SH-SY5Y (cell line): ENCODE data around the gene NOXRED1.

ENCODE experiments used
- GATA2 ChIP-seq: IDR thresholded peaks from 2 replicates; pipeline ENCODE4 v1.6.1; 2011; ENCODE audit warnings: mild to moderate bottlenecking, low read depth, low read length
- GATA3 ChIP-seq: IDR thresholded peaks from 2 replicates; pipeline ENCODE4 v1.6.1; 2011; ENCODE audit warnings: low read depth, mild to moderate bottlenecking, low read length, moderate library complexity

Gene NOXRED1

DNA sequence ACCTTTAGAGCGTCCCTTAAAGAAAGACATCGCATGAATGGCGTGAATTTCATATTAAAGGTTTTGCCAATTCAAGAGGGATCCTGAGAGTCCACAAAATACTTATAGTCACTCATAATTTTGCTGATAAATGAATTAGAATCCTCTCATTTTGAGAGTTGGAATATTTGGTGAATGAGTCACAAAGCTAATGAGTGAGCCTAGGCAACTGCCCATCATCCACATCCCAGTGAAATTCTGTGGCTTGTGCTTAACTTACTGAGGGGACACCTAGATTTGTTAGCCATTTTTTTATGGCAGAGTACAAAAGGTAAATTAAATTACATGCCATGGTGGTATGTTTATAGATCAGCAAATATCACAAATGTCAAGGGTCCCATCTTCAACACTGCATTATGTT, 12.7 kb upstream of the NOXRED1 start:
- TF ChIP-seq GATA2, result no peak
- no peak for TF ChIP-seq GATA3

DNA sequence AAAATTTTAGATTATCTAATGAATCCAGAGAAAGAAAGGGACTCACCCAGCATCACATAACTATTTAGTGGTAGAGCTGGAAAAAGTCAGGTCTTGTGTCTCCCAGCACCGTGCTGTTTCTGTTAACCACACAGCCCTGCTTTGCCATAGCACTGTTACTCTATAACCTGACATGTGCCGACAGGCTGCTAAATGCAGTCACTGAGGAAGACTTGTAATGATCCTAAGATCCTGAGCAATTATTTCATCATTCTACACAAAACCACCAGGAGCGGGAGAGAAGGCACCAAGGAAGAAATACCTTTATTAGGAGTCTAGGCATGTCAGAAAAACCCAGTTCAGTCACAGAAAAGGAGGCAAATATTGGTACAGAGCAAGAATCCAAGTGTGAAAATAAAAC, 3.1 kb upstream of the NOXRED1 start:
- TF ChIP-seq GATA2 (no peak), GATA3 (no peak)

DNA sequence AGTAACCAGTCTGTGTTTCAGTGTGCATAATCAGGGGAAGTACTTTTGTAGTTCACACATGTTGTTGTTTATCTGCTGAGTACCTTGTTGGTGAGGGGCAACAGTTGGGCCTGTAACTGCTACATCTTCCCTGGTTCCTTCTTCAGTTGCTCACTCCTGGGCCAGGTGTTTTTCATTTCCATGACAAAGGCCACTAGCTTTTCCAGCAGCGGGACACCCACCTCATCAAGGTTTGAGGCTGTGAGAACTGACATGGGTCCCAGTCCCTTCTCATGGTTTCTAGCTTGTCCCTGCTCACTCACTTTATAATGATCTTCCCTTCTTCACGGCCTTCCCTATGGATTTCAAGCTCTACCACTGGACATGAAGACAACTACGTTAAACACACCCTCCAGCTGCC, 1.5 kb upstream of the NOXRED1 start:
- TF ChIP-seq GATA3 (no peak), GATA2 (no peak)

DNA sequence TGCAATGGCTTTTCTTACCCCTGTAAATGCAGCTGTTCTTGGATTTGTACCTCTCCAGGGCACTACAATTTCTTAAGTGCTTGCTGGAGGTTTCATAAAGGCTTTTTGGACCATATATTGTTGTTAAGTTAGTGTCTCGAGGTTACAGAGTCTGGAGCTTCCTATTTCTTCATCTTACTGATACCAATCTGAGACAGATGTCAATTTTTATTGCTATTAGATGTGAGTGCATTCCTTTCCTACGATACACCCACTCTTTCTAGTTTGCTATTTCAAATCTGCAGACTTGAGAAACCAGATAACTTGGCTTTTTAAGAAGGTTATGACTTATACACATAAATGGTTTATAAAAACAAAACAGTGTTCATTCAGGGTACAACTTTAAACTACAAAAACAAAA, 2.1 kb downstream of the NOXRED1 start:
- TF ChIP-seq GATA2, result no peak
- no peak for TF ChIP-seq GATA3

DNA sequence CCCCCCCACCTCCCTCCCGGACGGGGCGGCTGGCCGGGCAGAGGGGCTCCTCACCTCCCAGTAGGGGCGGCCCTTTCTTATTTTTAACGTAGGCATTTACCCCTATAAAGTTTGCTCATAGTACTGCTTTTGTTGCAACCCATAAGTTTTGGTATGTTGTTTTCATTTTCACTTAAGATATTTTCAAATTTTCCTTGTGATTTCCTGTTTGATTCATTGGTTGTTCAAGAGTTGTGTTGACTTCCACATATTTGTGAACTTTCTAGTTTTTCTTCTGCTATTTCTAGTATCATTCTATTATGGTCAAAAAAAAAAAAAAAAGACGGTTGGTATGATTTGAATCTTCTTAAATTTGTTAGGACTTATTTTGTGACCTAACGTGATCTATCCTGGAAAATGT, 6.5 kb downstream of the NOXRED1 start:
- no peak for TF ChIP-seq GATA3
- TF ChIP-seq GATA2, result no peak

DNA sequence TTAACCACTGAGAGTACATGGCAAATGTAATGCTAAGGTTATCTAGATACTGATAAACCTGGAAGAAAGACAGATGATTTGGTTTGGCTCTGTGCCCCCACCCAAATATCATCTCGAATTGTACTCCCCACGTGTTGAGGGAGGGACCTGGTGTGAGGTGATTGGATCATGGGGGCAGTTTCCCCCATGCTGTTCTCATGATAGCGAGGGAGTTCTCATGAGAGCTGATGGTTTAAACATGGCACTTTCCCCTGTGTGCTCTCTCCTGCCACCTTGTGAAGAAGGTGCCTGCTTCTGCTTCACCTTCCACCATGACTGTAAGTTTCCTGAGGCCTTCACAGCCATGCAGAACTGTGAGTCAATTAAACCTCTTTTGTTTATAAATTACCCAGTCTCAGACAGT, 14.2 kb downstream of the NOXRED1 start:
- TF ChIP-seq GATA2 (no peak), GATA3 (no peak)

DNA sequence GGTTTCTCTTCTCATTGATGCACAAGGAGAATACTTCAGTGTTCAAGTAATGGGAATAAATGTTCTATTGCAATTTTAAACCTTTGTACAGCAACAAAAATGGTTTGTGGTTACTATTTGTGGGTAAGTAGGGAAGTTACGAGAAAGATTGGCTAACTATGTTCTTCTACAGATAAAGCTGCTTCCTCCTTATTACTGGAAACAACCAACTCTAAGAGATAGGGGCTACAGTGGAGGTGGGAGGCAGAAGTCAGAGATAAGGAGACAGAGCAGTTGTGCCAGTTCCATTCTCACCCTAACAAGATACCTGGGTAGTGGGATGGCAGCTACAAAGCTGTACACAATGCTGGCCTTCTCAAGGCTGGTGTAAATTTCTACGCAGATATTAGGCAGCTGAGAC, 16.2 kb downstream of the NOXRED1 start:
- TF ChIP-seq GATA2 (no peak), GATA3 (no peak)

DNA sequence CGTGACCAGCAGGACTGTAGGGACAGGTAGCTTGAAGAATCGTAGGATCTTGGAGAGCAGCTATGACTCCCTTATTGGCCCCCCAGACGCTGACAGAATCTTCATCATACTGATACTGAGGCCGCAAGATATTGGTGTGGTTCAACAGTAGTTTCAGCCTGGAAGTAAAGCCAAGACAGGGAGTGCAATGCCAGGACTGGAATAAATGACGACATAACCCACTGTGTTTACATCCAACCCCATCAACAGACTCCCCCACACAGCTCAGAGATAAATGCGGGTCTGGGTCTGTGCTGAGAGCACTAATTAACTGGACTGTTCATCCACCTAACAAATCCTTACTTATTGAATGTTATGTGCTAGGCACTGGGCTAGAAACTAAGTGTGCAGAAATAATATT, 16.6 kb downstream of the NOXRED1 start:
- no peak for TF ChIP-seq GATA2
- TF ChIP-seq GATA3, result no peak

DNA sequence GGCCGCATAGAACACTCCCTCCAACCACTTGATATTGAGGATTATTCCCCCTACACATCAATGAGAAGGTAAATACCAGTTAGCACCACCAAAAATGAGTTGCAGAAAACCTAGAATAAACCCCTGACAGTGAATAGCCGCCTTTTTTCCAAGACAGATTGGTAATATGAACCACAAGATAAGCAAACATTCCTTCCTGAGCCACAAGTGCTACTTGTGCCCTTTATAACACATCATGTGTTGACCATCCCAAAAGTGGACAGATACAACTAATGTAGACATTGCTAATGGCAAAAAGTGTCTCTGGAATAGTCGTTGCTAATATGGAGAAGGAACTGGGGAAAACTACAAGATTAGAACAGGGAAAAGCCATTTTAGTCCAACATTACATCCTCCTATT, 17.2 kb downstream of the NOXRED1 start:
- no peak for TF ChIP-seq GATA2
- no peak for TF ChIP-seq GATA3

DNA sequence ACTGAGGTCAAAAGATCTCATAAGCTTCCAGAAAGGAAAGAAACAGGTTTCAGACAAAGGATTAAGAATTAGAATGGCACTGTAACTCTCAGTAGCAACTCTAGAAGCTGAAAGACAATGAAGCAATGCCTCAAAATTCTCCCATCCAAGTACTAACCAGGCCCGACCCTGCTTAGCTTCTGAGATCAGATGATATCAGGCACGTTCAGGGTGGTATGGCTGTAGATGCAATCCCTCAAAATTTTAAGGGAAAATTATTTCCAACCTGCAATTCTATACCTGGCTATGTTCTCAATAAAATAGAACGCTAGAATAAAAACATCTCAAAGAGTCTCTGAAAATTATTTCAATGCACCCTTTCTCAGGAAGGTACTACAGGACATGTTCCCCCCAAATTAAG, 19.6 kb downstream of the NOXRED1 start:
- TF ChIP-seq GATA2 (no peak), GATA3 (no peak)

DNA sequence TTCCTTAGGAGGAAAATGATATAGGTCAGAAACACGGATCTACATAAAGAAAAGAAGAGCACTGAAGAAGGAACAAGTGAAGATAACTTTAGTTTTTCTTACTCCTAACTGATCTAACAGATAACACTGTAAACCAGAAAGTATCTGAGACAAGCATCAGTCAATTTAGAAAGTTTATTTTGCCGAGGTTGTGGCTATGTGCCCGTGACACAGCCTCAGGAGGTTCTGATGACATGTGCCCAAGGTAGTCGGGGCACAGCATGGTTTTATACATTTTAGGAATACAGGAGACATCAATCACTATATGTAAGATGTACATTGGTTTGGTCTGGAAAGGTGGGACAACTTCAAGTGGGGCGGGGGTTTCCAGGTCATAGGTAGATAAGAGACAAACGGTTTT, 23.1 kb downstream of the NOXRED1 start:
- TF ChIP-seq GATA2 (no peak), GATA3 (no peak)

DNA sequence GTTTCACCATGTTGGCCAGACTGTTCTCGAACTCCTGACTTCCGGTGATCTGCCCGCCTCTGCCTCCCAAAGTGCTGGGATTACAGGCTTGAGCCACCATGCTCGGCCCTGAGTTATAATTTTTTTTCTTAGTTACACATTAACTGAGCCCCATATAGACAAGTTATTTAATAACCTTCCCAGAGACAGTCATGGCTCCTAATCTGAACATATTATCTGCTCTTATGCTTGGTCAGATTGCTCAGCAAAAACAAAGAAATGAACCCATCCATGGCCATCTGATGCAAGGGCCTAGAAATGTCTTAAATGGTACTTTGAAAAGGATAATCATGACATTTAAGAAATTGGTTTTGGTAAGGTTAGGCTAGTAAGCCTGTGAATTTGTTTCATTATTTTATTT, 33.1 kb downstream of the NOXRED1 start:
- no peak for TF ChIP-seq GATA2
- no peak for TF ChIP-seq GATA3

DNA sequence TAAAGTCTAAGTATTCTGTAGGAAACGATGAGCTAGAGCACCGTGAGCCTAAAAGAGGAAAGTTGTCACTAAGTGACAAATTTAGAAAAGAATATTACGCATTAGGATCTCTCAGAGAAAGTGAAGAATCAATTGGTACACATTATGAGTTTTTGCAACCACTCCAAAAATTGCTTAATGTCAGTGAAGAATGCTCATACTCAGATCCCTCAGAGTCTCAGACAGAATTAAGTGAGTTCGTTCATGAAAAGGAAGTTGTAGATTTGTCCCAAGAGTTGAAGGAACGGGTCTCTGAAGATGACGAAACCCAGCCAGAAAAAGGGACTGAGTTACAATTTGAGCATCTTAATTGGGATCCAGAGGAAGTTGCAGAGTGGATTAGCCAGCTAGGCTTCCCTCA, 44.6 kb downstream of the NOXRED1 start:
- TF ChIP-seq GATA3 (no peak), GATA2 (no peak)

DNA sequence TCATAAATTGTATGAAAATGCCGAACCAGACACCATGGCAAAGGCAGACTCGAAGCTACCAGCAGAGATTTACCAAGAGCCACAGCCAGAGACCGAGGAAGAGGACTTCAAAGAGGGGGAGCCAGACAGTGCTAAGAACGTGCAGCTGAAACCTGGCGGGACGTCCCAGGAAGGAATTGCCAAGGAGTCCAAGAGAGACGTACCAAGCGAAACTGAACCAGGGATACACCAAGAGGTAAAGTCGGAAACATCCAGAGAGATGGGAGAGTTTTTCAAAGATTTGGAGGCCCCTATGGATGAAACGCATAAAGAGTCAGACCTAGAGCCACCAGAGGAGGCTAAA, 45.9 kb downstream of the NOXRED1 start:
- TF ChIP-seq GATA3 (no peak), GATA2 (no peak)

DNA sequence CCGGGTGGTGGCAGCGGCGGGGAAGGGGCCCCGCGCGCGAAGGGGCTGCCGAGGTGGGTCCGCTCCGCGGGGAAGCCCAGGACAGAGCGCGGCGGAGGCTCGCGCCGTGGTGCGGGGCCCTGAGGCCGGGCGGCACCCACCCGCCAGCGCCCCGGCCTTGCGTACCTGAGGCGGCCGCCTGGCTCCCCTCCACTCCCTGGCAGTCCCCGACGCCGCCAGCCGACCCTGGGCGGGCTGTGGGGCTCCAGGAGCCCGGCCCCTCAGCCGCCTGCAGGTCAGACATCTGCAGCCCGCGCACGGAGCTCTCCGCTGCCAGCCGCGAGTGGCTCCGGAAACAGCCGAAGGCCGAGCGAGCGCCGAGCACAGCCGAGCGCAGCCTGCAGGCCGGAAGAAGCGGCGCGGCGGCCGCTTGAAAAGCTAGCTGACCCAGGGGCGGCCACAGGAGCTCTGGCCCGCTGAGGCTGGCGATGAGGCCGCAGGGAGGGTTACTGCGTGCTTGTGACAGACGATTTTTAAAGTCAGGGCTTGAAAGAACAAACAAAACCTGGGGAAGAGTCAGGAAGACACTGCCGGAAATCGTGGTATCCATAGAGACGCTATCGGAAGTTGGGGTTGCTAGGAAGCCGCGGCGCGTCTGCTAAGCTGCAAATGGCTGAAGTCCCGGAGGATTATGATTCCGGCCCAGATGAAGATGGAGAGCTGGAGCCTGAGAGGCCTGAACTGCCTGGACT, 46.4 kb downstream of the NOXRED1 start, which contains the start of the genes SAMD15 and TMED8:
Gene SAMD15, plus strand, starts transcription at position 609 of the 731 bp plus-strand sequence. Its CDS starts 40 bp downstream, at position 649.
Gene TMED8, minus strand, starts transcription at position 324 of the 731 bp plus-strand sequence. Its CDS starts 41 bp downstream, at position 283.
- TF ChIP-seq GATA3, result no peak
- no peak for TF ChIP-seq GATA2
